ENCODE data around the gene GPR35. TPM values are rescaled to one million over a fixed set of nuclear protein-coding genes. Genes with fewer than 3 reads are reported as not detected.

GPR35 gene
- total RNA-seq, 4 donors from 2014 or later: 1.8 to 4.0 (median 2.2) TPM

DNA sequence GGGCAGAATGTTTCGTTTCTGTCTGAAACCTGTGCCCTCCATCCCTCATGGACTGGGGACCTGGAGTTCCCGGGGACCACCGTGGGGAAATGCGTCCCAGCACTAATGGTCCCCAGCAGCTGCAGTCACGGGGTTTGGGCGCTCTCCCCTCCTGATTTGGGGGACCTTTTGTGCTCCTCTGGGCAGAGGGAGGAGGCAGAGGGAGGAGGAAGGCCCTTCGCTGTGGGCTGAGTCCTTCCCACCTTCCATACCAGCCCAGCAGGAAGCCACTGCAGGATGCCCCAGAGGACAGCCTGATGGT is 3.2 kb downstream of the GPR35 start:
- no peak for TF ChIP-seq EP300 (IDR thresholded peaks at IDR 0.05)
- TF ChIP-seq POLR2A (IDR thresholded peaks at IDR 0.05; ENCODE audit: low read depth): no peak
- TF ChIP-seq POLR2AphosphoS5 (IDR thresholded peaks at IDR 0.05): no peak
- TF ChIP-seq, protein P1, sequence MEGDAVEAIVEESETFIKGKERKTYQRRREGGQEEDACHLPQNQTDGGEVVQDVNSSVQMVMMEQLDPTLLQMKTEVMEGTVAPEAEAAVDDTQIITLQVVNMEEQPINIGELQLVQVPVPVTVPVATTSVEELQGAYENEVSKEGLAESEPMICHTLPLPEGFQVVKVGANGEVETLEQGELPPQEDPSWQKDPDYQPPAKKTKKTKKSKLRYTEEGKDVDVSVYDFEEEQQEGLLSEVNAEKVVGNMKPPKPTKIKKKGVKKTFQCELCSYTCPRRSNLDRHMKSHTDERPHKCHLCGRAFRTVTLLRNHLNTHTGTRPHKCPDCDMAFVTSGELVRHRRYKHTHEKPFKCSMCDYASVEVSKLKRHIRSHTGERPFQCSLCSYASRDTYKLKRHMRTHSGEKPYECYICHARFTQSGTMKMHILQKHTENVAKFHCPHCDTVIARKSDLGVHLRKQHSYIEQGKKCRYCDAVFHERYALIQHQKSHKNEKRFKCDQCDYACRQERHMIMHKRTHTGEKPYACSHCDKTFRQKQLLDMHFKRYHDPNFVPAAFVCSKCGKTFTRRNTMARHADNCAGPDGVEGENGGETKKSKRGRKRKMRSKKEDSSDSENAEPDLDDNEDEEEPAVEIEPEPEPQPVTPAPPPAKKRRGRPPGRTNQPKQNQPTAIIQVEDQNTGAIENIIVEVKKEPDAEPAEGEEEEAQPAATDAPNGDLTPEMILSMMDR (IDR thresholded peaks at IDR 0.05): no peak
- no peak overlapping the region for H3K4me3 ChIP-seq
- H3K27me3 ChIP-seq: peaks cover 0 to 8% (median 0%) of the 10 kb centered on the region in 4 donors
- intact Hi-C loops (cut with DNase I): no loop called here
- H3K27ac ChIP-seq (replicated peaks in 1 of 4): no peak overlapping the region
- H3K9me3 ChIP-seq: peaks cover 0 to 2% (median under 1%) of the 10 kb centered on the region in 4 donors
- peaks cover 0 to 9% (median 2%) of the 10 kb centered on the region in 4 donors for H3K4me1 ChIP-seq
- peaks cover 0 to 14% (median 3%) of the 10 kb centered on the region in 4 donors for H3K36me3 ChIP-seq
- DNase-seq (ENCODE audit: extremely low spot score): no peak
- WGBS: 93% methylated on average over 7 of the region's 7 CpGs

DNA sequence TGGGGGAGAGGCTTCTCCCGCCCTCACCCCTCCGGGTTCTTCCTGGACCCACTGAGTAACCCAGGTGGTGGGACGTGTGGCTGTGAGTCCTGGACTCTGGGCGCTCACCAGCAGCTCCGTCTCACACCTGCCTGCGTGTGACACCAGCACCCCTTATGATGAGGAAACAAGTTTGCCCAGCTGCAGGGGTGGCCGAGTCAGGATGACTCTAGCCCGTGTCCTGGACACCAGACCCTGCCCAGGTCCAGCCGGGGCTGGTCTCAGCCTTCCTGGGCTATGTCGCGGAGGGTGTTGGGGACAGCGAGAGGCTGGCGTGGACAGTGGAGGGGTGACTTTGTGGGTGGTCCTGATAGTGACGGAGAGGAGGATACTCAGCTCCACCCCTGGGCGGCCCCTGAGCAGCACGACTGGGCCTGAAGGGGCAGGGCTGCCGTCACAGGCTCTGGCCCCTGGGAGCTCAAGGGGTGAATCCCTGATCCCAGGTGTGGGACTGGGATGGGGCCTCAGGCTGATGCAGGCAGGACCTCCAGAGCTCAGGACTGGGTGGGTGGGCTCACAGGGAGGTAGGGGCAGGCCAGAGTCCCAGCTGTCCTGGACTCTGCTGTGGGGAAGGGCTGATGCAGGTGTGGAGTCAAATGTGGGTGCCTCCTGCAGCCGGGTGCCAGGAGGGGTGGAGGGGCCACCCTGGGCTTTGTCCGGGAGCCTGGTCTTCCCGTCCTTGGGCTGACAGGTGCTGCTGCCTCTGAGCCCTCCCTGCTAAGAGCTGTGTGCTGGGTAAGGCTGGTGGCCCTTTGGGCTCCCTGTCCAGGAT is 3.7 kb downstream of the GPR35 start:
- 71% methylated on average over 14 of the region's 20 CpGs for WGBS
- H3K27ac ChIP-seq (replicated peaks in 1 of 4): no peak overlapping the region
- peaks cover 0 to 7% (median 5%) of the 10 kb centered on the region in 4 donors for H3K9me3 ChIP-seq
- no peak overlapping the region for H3K4me3 ChIP-seq
- peaks cover 0 to 9% (median 2%) of the 10 kb centered on the region in 4 donors for H3K4me1 ChIP-seq
- peaks cover 0 to 8% (median 0%) of the 10 kb centered on the region in 4 donors for H3K27me3 ChIP-seq
- TF ChIP-seq POLR2AphosphoS5 (IDR thresholded peaks at IDR 0.05): no peak
- TF ChIP-seq EP300 (IDR thresholded peaks at IDR 0.05): no peak
- TF ChIP-seq, protein P1 (IDR thresholded peaks at IDR 0.05): no peak
- TF ChIP-seq POLR2A (IDR thresholded peaks at IDR 0.05; ENCODE audit: low read depth): no peak
- H3K36me3 ChIP-seq: peaks cover 0 to 14% (median 3%) of the 10 kb centered on the region in 4 donors
- intact Hi-C loops (cut with DNase I): no loop called here
- no peak for DNase-seq (ENCODE audit: extremely low spot score)

DNA sequence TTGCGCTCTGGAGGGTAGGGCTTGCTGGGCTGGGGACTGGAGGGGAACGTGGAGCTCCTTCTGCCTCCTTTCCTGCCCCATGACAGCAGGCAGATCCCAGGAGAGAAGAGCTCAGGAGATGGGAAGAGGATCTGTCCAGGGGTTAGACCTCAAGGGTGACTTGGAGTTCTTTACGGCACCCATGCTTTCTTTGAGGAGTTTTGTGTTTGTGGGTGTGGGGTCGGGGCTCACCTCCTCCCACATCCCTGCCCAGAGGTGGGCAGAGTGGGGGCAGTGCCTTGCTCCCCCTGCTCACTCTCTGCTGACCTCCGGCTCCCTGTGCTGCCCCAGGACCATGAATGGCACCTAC is 4.3 kb downstream of the GPR35 start:
- no peak for DNase-seq (ENCODE audit: extremely low spot score)
- Histone ChIP-seq H3K4me3 (no peak overlapping the region), H3K36me3 (peaks cover 0 to 14% (median 3%) of the 10 kb centered on the region in 4 donors), H3K27me3 (peaks cover 0 to 8% (median 0%) of the 10 kb centered on the region in 4 donors), H3K9me3 (peaks cover 0 to 8% (median 6%) of the 10 kb centered on the region in 4 donors), H3K4me1 (peaks cover 0 to 9% (median 2%) of the 10 kb centered on the region in 4 donors), H3K27ac (replicated peaks in 1 of 4) (no peak overlapping the region)
- intact Hi-C loops (cut with DNase I): no loop called here
- 85% methylated on average over 4 of the region's 5 CpGs for WGBS
- TF ChIP-seq POLR2A (IDR thresholded peaks at IDR 0.05; ENCODE audit: low read depth) (no peak), EP300 (IDR thresholded peaks at IDR 0.05) (no peak)
- TF ChIP-seq, protein P1 (IDR thresholded peaks at IDR 0.05): no peak

DNA sequence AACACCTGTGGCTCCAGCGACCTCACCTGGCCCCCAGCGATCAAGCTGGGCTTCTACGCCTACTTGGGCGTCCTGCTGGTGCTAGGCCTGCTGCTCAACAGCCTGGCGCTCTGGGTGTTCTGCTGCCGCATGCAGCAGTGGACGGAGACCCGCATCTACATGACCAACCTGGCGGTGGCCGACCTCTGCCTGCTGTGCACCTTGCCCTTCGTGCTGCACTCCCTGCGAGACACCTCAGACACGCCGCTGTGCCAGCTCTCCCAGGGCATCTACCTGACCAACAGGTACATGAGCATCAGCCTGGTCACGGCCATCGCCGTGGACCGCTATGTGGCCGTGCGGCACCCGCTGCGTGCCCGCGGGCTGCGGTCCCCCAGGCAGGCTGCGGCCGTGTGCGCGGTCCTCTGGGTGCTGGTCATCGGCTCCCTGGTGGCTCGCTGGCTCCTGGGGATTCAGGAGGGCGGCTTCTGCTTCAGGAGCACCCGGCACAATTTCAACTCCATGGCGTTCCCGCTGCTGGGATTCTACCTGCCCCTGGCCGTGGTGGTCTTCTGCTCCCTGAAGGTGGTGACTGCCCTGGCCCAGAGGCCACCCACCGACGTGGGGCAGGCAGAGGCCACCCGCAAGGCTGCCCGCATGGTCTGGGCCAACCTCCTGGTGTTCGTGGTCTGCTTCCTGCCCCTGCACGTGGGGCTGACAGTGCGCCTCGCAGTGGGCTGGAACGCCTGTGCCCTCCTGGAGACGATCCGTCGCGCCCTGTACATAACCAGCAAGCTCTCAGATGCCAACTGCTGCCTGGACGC is 4.9 kb downstream of the GPR35 start:
- peaks cover 0 to 14% (median 3%) of the 10 kb centered on the region in 4 donors for H3K36me3 ChIP-seq
- peaks cover 0 to 8% (median 6%) of the 10 kb centered on the region in 4 donors for H3K9me3 ChIP-seq
- no peak overlapping the region for H3K27ac ChIP-seq (replicated peaks in 1 of 4)
- intact Hi-C loops (cut with DNase I): no loop called here
- no peak overlapping the region for H3K4me3 ChIP-seq
- H3K4me1 ChIP-seq: peaks cover 0 to 9% (median 1%) of the 10 kb centered on the region in 4 donors
- H3K27me3 ChIP-seq: peaks cover 0 to 2% (median 0%) of the 10 kb centered on the region in 4 donors
- 94% methylated on average over 32 of the region's 50 CpGs for WGBS
- TF ChIP-seq POLR2AphosphoS5 (IDR thresholded peaks at IDR 0.05): no peak
- TF ChIP-seq POLR2A (IDR thresholded peaks at IDR 0.05; ENCODE audit: low read depth): no peak
- TF ChIP-seq, protein P1 (IDR thresholded peaks at IDR 0.05): no peak
- TF ChIP-seq EP300 (IDR thresholded peaks at IDR 0.05): no peak
- no peak for DNase-seq (ENCODE audit: extremely low spot score)
